ENCODE data around the gene PAQR3.
A peak's percentile ranks its signal among the peaks of the same experiment; 100 is the strongest.

Gene PAQR3

GRCh38 chr4:78971326-78971725, 32.1 kb upstream of the PAQR3 start:
- no peak for DNase-seq
- no peak overlapping the region for H3K4me3 ChIP-seq (ENCODE audit: low read depth, low read length)
- TF ChIP-seq CTCF (IDR thresholded peaks at IDR 0.05; ENCODE audit: low read depth, low read length, missing control alignments), result no peak
- no peaks in the 10 kb centered on the region for H3K36me3 ChIP-seq (replicated peaks)
- in situ Hi-C loops (cut with HindIII; ENCODE audit: low pct_ligation_motif_present, low sequenced_read_pairs), result no loop called here
- H3K27ac ChIP-seq, result no peak overlapping the region
- H3K27me3 ChIP-seq (replicated peaks), result no peaks in the 10 kb centered on the region

GRCh38 chr4:78962597-78963115, 23.4 kb upstream of the PAQR3 start:
- TF ChIP-seq CTCF (IDR thresholded peaks at IDR 0.05; ENCODE audit: low read depth, low read length, missing control alignments), result no peak
- Histone ChIP-seq H3K4me3 (ENCODE audit: low read depth, low read length) (no peak overlapping the region), H3K36me3 (replicated peaks) (no peaks in the 10 kb centered on the region), H3K27me3 (replicated peaks) (no peaks in the 10 kb centered on the region), H3K27ac (no peak overlapping the region)
- in situ Hi-C loops (cut with HindIII; ENCODE audit: low pct_ligation_motif_present, low sequenced_read_pairs), result no loop called here
- DNase-seq, result no peak

- DNase-seq, result no peak
- no peaks in the 10 kb centered on the region for H3K27me3 ChIP-seq (replicated peaks)
- no peak for TF ChIP-seq CTCF (IDR thresholded peaks at IDR 0.05; ENCODE audit: low read depth, low read length, missing control alignments)
- H3K27ac ChIP-seq, result no peak overlapping the region
- no peaks in the 10 kb centered on the region for H3K36me3 ChIP-seq (replicated peaks)
- H3K4me3 ChIP-seq (ENCODE audit: low read depth, low read length), result no peak overlapping the region
- in situ Hi-C loops (cut with HindIII; ENCODE audit: low pct_ligation_motif_present, low sequenced_read_pairs), result no loop called here
Observed at GRCh38 chr4:78960926-78961325, 21.7 kb upstream of the PAQR3 start.

- no peak for DNase-seq
- no peak for TF ChIP-seq CTCF (IDR thresholded peaks at IDR 0.05; ENCODE audit: low read depth, low read length, missing control alignments)
- H3K27me3 ChIP-seq (replicated peaks), result no peaks in the 10 kb centered on the region
- in situ Hi-C loops (cut with HindIII; ENCODE audit: low pct_ligation_motif_present, low sequenced_read_pairs), result no loop called here
- H3K36me3 ChIP-seq (replicated peaks), result no peaks in the 10 kb centered on the region
- H3K27ac ChIP-seq, result no peak overlapping the region
- no peak overlapping the region for H3K4me3 ChIP-seq (ENCODE audit: low read depth, low read length)
Observed at GRCh38 chr4:78956975-78957374, 17.7 kb upstream of the PAQR3 start.

GRCh38 chr4:78953769-78954666, 14.8 kb upstream of the PAQR3 start:
- Histone ChIP-seq H3K4me3 (ENCODE audit: low read depth, low read length) (no peak overlapping the region), H3K36me3 (replicated peaks) (no peaks in the 10 kb centered on the region), H3K27ac (no peak overlapping the region), H3K27me3 (replicated peaks) (no peaks in the 10 kb centered on the region)
- no peak for DNase-seq
- in situ Hi-C loops (cut with HindIII; ENCODE audit: low pct_ligation_motif_present, low sequenced_read_pairs), result no loop called here
- peak; percentile 72 for TF ChIP-seq CTCF (IDR thresholded peaks at IDR 0.05; ENCODE audit: low read depth, low read length, missing control alignments)
